ENCODE data around the gene ATG14. TPM values are rescaled to one million over a fixed set of nuclear protein-coding genes. Genes with fewer than 3 reads are reported as not detected.
"Not testable (repeated sequence)": the region's sequence is repeated elsewhere in the genome, so short reads cannot be mapped to it uniquely, and the experiment has no call there.

Gene ATG14, protein sequence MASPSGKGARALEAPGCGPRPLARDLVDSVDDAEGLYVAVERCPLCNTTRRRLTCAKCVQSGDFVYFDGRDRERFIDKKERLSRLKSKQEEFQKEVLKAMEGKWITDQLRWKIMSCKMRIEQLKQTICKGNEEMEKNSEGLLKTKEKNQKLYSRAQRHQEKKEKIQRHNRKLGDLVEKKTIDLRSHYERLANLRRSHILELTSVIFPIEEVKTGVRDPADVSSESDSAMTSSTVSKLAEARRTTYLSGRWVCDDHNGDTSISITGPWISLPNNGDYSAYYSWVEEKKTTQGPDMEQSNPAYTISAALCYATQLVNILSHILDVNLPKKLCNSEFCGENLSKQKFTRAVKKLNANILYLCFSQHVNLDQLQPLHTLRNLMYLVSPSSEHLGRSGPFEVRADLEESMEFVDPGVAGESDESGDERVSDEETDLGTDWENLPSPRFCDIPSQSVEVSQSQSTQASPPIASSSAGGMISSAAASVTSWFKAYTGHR
- 2.5 TPM for polyA plus RNA-seq (2012; ENCODE audit: insufficient read depth, insufficient read length, low read depth)

DNA sequence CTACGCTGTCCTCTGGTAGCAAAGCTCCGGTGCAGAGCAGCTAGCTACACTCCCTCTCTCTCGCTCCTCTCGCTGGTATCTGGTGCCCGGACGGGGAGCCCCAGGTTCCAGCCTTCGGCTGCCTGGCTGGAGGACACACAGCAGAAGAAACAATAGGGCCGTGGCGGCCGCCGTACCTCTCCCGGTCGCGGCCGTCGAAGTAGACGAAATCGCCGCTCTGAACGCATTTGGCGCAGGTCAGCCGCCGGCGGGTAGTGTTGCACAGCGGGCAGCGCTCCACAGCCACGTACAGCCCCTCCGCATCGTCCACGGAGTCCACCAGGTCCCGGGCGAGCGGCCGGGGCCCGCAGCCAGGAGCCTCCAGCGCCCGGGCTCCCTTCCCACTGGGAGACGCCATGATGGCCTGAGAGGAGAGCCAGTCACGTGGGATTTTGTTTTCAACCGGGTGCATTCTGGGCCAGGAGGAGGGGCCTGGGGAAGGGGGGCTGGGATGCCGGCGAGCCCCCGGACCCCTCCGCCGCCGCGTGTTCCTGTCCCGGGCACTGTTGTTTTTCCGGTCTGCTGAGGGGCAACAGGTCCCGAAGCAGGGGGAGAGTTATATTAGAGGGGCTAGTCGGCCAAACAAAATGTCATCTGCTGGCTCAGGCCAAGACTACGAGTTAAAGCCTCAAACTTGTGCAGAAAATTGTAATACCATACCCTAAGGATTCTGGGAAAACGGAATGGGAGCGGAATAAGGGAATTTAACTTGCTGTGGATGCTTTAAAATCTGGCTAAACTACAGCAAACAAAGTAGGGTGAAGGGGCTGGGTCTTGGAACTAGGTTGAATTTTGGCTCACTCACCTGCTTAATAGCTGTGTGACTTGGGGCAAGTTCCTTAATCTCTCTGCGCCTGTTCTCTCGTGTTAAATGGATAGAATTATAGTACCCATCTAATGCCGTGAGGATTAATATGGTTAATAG is at the start of gene ATG14:
TSS of gene ATG14 (minus strand) at position 405 of the 964 bp plus-strand sequence. CDS start at position 397, 8 bp downstream.
- peak within 1 kb of the TSS; percentile 93 for H3K4me3 ChIP-seq (ENCODE audit: low read depth, low read length)
- no peaks in the 10 kb centered on the region for H3K9me3 ChIP-seq
- DNase-seq: peak; percentile 89
- H3K36me3 ChIP-seq: no peaks in the 10 kb centered on the region
- H3K4me1 ChIP-seq: no peaks in the 10 kb centered on the region
- H3K27me3 ChIP-seq: no peaks in the 10 kb centered on the region
- TF ChIP-seq, protein P1, sequence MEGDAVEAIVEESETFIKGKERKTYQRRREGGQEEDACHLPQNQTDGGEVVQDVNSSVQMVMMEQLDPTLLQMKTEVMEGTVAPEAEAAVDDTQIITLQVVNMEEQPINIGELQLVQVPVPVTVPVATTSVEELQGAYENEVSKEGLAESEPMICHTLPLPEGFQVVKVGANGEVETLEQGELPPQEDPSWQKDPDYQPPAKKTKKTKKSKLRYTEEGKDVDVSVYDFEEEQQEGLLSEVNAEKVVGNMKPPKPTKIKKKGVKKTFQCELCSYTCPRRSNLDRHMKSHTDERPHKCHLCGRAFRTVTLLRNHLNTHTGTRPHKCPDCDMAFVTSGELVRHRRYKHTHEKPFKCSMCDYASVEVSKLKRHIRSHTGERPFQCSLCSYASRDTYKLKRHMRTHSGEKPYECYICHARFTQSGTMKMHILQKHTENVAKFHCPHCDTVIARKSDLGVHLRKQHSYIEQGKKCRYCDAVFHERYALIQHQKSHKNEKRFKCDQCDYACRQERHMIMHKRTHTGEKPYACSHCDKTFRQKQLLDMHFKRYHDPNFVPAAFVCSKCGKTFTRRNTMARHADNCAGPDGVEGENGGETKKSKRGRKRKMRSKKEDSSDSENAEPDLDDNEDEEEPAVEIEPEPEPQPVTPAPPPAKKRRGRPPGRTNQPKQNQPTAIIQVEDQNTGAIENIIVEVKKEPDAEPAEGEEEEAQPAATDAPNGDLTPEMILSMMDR (IDR thresholded peaks at IDR 0.05; ENCODE audit: low read depth, low read length): no peak

DNA sequence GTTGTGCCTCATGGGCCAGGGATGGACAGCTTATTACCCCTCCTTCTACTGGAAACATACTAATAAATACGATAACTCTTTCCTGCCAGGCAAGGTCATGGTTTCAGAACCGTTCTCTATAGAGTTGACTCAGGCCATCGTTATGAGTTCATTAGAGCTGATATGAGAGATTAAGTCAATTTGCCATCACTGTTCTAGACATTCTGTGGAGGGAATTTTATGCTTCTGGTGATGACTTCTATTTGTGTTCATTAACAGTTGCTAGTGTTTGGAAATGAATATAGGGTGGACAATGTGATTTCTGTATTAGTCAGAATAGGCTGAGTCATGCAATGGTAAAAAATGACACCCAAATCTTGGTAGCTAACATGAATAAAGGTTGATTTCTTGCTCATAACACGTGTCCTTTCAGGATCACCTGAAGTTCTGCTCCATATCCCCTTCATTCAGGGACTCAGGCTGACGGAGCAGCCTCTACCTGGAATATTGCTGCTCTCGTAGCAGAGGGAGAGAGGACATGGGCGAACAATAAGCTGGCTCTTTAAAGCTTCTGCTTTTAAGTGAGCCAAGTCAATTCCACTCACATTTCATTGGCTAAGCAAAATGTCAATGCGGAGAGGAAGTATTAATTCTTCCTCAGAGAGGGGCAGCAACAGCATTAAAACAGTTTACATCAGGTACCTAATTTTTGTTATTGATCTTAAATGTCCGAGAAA is 47.3 kb upstream of the ATG14 start:
- TF ChIP-seq, protein P1 (IDR thresholded peaks at IDR 0.05; ENCODE audit: low read depth, low read length): no peak
- Histone ChIP-seq H3K4me1 (peaks cover 22% of the 10 kb centered on the region), H3K9me3 (no peaks in the 10 kb centered on the region; the same call in 1 of the 2 replicates), H3K27me3 (no peaks in the 10 kb centered on the region), H3K4me3 (ENCODE audit: low read depth, low read length) (no peak overlapping the region), H3K36me3 (no peaks in the 10 kb centered on the region)
- DNase-seq: no peak

DNA sequence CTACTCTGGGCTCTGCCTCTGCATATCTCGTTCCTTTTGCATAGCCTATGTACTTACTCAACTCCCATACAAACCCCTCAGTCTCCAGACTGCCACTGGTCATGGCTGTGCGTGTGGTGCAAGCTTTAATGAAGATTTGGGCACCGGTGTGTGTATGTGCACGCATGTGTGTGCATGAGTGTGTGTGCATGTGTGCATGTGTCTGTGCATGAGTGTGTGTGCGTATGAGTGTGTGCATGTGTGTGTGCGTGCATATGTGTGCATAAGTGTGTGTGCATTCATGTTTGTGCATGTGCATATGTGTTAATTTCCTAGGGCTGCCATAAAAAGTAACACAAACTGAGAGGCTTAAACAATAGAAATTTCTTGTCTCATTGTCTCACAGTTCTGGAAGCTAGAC is 45.9 kb upstream of the ATG14 start:
- DNase-seq: no peak
- TF ChIP-seq, protein P1 (IDR thresholded peaks at IDR 0.05; ENCODE audit: low read depth, low read length): no peak
- Histone ChIP-seq H3K36me3 (no peaks in the 10 kb centered on the region), H3K9me3 (no peaks in the 10 kb centered on the region; the same call in 1 of the 2 replicates), H3K4me3 (ENCODE audit: low read depth, low read length) (no peak overlapping the region), H3K27me3 (no peaks in the 10 kb centered on the region), H3K4me1 (peaks cover 28% of the 10 kb centered on the region)

DNA sequence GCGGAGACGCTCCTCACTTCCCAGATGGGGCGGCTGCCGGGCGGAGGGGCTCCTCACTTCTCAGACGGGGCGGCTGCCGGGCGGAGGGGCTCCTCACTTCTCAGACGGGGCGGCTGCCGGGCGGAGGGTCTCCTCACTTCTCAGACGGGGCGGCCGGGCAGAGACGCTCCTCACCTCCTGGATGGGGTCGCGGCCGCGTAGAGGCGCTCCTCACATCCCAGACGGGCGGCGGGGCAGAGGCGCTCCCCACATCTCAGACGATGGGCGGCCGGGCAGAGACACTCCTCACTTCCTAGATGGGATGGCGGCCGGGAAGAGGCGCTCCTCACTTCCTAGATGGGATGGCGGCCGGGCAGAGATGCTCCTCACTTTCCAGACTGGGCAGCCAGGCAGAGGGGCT is 44.8 kb upstream of the ATG14 start:
- H3K4me1 ChIP-seq: peaks cover 30% of the 10 kb centered on the region
- not testable (repeated sequence) for DNase-seq; H3K4me3 ChIP-seq (ENCODE audit: low read depth, low read length); H3K36me3 ChIP-seq; H3K9me3 ChIP-seq; H3K27me3 ChIP-seq

DNA sequence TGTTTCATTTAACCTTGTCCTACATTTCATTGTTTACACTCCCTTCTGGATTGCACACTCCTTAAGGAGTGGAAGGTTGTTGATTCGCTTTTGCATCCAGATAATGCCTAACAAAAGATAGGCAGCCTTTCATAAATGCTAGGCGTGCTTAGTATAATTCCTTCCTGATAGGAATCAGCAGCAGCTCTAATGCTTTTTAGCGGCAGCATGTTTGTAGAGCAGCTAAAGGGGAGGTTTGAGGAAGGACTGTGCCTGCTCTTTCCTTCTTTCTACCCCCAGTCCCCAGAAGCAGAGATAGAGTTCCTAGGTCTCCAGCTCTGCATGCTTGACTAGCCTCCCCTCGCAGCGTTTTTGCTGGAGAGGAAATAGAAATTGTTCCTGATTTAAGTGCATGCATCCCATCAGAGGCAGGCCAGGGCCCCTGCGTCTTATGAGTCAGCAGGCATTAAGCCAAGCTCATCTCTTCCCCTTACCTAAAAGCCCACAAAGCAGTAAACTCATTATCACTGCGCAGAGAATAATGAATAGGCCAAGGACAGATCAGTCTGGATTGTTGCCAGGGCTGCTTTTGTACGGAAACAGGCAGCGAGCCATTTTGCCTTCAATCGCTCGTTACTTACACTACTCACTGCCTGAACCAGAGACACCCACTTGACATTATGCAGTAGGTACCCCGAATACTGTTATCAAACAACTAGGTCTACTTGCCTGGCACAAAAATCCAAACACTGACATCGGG is 42.8 kb upstream of the ATG14 start:
- no peaks in the 10 kb centered on the region; the same call in 1 of the 2 replicates for H3K9me3 ChIP-seq
- no peaks in the 10 kb centered on the region for H3K27me3 ChIP-seq
- peak overlapping the region; percentile 44 for H3K4me3 ChIP-seq (ENCODE audit: low read depth, low read length)
- H3K36me3 ChIP-seq: no peaks in the 10 kb centered on the region
- TF ChIP-seq, protein P1 (IDR thresholded peaks at IDR 0.05; ENCODE audit: low read depth, low read length): no peak
- peak; percentile 94 for DNase-seq
- peaks cover 30% of the 10 kb centered on the region for H3K4me1 ChIP-seq

Measured in BE2C (cell line).